Right atrium auricular region (tissue), 2 donors: Measurements from ENCODE around the gene TMEM170A. TPM values are rescaled to one million over a fixed set of nuclear protein-coding genes. Genes with fewer than 3 reads are reported as not detected.
"Not testable (repeated sequence)": the region's sequence is repeated elsewhere in the genome, so short reads cannot be mapped to it uniquely, and the experiment has no call there.

ENCODE experiments used
- DNase-seq: peaks from one replicate; pipeline ENCODE4 v3.0.0-alpha.2; 2019; ENCODE audit warnings: low spot score
- H3K27ac ChIP-seq, 2 donors: fragments of 200-600 bp; sonication (generic); 1 replicate in 1 of 2; 2 replicates in 1 of 2; pipeline ENCODE4 v1.5.1; 2016 to 2019
- H3K27me3 ChIP-seq, 2 donors: fragments of 200-600 bp; sonication (generic); one replicate each; pipeline versions ENCODE4 v1.5.1 to v1.6.0; 2017 to 2019
- H3K36me3 ChIP-seq: fragments of 200-600 bp; sonication (generic); one replicate; pipeline ENCODE4 v1.5.1; 2016
- H3K4me1 ChIP-seq, 2 donors: fragments of 200-600 bp; sonication (generic); one replicate each; pipeline versions ENCODE4 v1.5.1 to v1.6.0; 2017 to 2019
- H3K4me3 ChIP-seq, 2 donors: fragments of 200-600 bp; sonication (generic); 1 replicate in 1 of 2; 2 replicates in 1 of 2; pipeline ENCODE4 v1.5.1; 2017 to 2019; ENCODE audit warnings: mild to moderate bottlenecking in 1 of 2, moderate library complexity in 1 of 2
- H3K9me3 ChIP-seq, 2 donors: fragments of 200-600 bp; sonication (generic); one replicate each; pipeline ENCODE4 v1.5.1; 2019
- total RNA-seq, 2 donors: library from RNA; depleted of rRNA; stranded (reverse); fragments of >200 nt; gene quantifications; one replicate each; pipeline ENCODE4 v1.1.0, GENCODE V29; 2016
- TF ChIP-seq, protein P1 (sequence below), 2 donors: fragments of 200-600 bp; sonication (generic); IDR thresholded peaks; one replicate each; pipeline ENCODE4 v1.5.1; 2019; ENCODE audit warnings: antibody characterized with exemption in 2 of 2

Gene TMEM170A
- total RNA-seq, 2 donors from 2014 or later: 13.4 to 16.3 TPM

DNA sequence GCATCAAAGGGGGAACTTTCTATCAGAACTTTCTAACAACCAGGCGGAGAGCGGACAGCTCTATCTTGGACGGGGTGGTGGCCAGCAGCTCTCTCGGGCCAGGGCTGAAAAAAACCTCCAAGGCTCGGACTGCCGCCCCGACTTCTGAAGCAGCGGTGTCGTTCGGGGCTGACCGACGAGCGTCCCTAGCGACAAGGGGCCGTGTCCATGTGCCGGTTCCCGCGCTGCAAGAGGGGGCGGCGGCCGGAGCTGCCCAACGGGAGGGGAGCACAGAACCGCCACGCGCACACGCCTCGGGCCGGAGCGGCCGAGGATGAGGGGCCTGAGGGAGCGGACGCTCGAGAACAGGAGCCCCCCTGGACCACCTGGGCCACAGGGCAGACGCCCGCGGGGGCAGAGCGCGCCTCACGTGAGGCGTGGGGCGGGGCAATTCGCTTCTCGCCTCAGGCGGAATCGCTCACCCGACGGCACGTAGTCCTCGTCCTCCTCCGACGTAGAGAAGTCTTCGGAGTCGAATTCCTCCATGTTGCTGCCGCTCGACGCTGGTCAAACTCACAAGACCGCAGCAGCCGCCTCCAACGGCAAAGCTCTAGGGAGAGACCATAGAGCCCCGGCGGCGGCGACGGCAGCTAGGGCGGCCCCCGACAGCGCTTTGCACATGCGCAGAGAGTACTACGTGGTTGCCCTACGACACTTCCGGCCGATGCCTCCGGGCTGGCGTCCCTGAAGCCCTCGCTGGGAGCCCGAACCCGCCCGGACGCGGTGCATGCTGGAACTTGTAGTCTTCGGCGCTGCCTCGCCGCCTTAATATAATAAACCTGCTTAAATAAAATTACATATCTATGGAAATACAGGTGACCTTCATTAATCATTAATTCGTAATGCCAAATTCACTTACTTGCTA, 31.4 kb downstream of the TMEM170A start, which contains the start of gene CFDP1:
Gene CFDP1 (minus strand): TSS at position 676 of the 904 bp plus-strand sequence. CDS start 151 bp downstream, at position 525.
- H3K9me3 ChIP-seq: no peaks in the 10 kb centered on the region
- no peaks in the 10 kb centered on the region for H3K27me3 ChIP-seq
- TF ChIP-seq, protein P1, sequence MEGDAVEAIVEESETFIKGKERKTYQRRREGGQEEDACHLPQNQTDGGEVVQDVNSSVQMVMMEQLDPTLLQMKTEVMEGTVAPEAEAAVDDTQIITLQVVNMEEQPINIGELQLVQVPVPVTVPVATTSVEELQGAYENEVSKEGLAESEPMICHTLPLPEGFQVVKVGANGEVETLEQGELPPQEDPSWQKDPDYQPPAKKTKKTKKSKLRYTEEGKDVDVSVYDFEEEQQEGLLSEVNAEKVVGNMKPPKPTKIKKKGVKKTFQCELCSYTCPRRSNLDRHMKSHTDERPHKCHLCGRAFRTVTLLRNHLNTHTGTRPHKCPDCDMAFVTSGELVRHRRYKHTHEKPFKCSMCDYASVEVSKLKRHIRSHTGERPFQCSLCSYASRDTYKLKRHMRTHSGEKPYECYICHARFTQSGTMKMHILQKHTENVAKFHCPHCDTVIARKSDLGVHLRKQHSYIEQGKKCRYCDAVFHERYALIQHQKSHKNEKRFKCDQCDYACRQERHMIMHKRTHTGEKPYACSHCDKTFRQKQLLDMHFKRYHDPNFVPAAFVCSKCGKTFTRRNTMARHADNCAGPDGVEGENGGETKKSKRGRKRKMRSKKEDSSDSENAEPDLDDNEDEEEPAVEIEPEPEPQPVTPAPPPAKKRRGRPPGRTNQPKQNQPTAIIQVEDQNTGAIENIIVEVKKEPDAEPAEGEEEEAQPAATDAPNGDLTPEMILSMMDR (IDR thresholded peaks at IDR 0.05): no peak
- peak within 1 kb of the TSS; percentile 87 to 89 for H3K4me3 ChIP-seq
- H3K4me1 ChIP-seq: peaks cover 0 to 10% of the 10 kb centered on the region in 2 donors
- peak within 1 kb of the TSS; percentile 96 to 97 for H3K27ac ChIP-seq
- peak; percentile 97 for DNase-seq
- H3K36me3 ChIP-seq: no peaks in the 10 kb centered on the region

DNA sequence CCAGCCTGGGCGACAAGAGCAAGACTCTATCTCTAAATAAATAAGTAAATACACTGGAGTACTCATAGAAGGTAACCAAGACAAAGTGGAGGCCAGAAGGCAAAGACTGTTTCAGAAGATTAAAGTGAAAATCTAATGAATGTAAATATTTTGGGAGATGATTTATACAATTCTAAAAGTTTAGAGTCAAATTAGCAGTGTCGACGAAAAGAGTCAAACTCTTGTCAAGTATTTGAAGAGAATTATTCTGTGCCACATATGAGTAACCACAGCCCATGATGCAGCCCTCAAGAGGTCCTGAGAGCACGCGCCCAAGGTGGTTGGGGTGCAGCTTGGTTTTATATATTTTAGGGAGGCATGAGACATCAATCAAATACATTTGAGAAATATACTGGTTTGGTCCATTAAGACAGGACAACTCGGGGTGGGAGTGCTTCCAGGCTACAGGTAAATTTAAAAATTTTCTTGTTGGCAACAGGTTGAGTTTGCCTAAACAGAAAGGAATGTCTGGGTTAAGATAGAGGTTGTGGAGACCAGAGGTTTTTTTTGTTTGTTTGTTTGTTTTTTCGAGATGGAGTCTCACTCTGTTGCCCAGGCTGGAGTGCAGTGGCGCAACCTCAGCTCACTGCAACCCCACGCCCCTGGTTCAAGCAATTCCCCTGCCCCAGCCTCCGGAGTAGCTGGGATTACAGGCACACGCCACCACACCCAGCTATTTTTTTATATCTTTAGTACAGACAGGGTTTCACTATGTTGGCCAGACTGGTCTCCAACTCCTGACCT, 34.7 kb downstream of the TMEM170A start:
- no peaks in the 10 kb centered on the region for H3K9me3 ChIP-seq
- H3K27ac ChIP-seq: no peak overlapping the region
- H3K36me3 ChIP-seq: no peaks in the 10 kb centered on the region
- TF ChIP-seq, protein P1 (IDR thresholded peaks at IDR 0.05): no peak
- no peak overlapping the region for H3K4me3 ChIP-seq
- no peak for DNase-seq
- H3K4me1 ChIP-seq: peaks cover 0 to 10% of the 10 kb centered on the region in 2 donors
- no peaks in the 10 kb centered on the region for H3K27me3 ChIP-seq

DNA sequence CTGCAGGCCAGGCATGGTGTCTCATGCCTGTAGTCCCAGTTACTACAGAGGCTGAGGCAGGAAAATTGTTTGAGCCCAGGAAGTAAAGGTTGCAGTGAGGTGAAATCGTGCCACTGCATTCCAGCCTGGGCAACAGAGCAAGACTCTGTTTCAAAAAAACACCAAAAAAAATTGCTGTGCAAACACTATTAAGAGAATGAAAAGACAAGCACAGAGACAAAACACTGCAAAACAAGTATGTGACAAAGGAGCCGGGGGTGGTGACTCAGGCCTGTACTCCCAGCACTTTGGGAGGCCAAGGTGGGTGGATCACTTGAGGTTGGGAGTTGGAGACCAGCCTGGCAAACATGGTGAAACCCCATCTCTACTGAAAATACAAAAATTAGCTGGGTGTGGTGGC, 38.0 kb downstream of the TMEM170A start:
- not testable (repeated sequence) for H3K27me3 ChIP-seq, DNase-seq, H3K36me3 ChIP-seq, H3K4me3 ChIP-seq, H3K27ac ChIP-seq, H3K4me1 ChIP-seq, H3K9me3 ChIP-seq

DNA sequence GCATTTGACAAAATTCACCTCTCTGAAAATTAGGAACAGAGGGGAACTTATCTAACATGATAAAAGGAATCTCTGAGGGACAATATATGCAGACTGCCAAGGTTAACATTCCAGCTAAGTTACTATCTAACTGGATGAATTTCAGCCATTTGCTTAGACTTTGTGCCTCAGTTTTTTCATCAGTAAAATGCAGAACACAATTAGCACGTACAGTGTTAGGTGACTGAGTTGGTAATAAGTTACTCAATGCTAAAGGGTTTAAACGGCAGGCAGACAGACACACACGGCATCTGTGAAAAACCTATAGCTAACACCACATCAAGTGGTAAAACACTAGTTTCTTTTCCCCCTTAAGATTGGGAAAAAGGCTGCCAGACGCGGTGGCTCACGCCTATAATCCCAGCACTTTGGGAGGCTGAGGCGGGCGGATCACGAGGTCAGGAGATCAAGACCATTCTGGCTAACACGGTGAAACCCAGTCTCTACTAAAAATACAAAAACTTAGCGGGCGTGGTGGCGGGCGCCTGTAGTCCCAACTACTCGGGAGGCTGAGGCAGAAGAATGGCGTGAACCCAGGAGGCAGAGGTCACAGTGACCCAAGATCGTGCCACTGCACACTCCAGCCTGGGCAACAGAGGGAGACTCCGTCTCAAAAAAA, 40.3 kb downstream of the TMEM170A start:
- not testable (repeated sequence) for DNase-seq, H3K4me3 ChIP-seq, H3K36me3 ChIP-seq, H3K9me3 ChIP-seq, H3K27me3 ChIP-seq
- Histone ChIP-seq H3K4me1 (peaks cover 0 to 26% of the 10 kb centered on the region in 2 donors), H3K27ac (peak overlapping the region; percentile 29 to 50)

- Histone ChIP-seq H3K27ac (peak overlapping the region; percentile 29 to 50), H3K4me3 (no peak overlapping the region), H3K4me1 (peaks cover 0 to 27% of the 10 kb centered on the region in 2 donors), H3K9me3 (no peaks in the 10 kb centered on the region), H3K36me3 (no peaks in the 10 kb centered on the region), H3K27me3 (no peaks in the 10 kb centered on the region)
- TF ChIP-seq, protein P1 (IDR thresholded peaks at IDR 0.05): no peak
- no peak for DNase-seq
These were observed 40.8 kb downstream of the TMEM170A start for GRCh38 chr16:75423723-75424104.

DNA sequence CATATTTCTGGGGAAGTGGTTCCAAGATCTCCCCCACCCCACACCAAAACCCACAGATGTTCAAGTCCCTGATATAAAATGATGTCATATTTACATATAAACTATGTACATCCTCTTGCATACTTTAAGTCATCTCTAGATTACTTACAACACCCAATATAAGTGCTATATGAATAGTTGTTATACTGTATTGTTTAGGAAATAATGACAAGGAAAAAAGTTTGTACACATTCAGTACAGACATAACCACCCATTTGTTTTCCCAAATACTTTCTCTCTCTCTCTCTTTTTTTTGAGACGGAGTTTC, 42.7 kb downstream of the TMEM170A start:
- Histone ChIP-seq H3K9me3 (no peaks in the 10 kb centered on the region), H3K27ac (no peak overlapping the region), H3K27me3 (no peaks in the 10 kb centered on the region), H3K4me3 (no peak overlapping the region), H3K36me3 (no peaks in the 10 kb centered on the region), H3K4me1 (peaks cover 0 to 27% of the 10 kb centered on the region in 2 donors)
- no peak for DNase-seq
- TF ChIP-seq, protein P1 (IDR thresholded peaks at IDR 0.05): no peak
